Ecto neural progenitor cell (in vitro differentiated cells): ENCODE results near the gene STEAP1.
"Not testable (repeated sequence)": the region's sequence is repeated elsewhere in the genome, so short reads cannot be mapped to it uniquely, and the experiment has no call there.

Experiments used
- DNase-seq: peaks from one replicate; pipeline ENCODE4 v3.0.0-alpha.2; 2018; ENCODE audit warnings: low spot score

STEAP1 gene

GRCh38 chr7:90173127-90173844 is 19.0 kb downstream of the STEAP1 start:
- no peak for DNase-seq

- DNase-seq = no peak
Measured at GRCh38 chr7:90175667-90176066, 21.4 kb downstream of the STEAP1 start.

GRCh38 chr7:90176195-90176594 is 21.9 kb downstream of the STEAP1 start:
- DNase-seq = no peak

- no peak for DNase-seq
Measured at GRCh38 chr7:90178166-90178565, 23.9 kb downstream of the STEAP1 start.

GRCh38 chr7:90178679-90179278 is 24.5 kb downstream of the STEAP1 start:
- DNase-seq = no peak

GRCh38 chr7:90180011-90180585 is 25.8 kb downstream of the STEAP1 start:
- DNase-seq = no peak

GRCh38 chr7:90180649-90181048 is 26.4 kb downstream of the STEAP1 start:
- DNase-seq = no peak

GRCh38 chr7:90181485-90181884 is 27.2 kb downstream of the STEAP1 start:
- DNase-seq = no peak

GRCh38 chr7:90186290-90186689 is 32.0 kb downstream of the STEAP1 start:
- not testable (repeated sequence) for DNase-seq

GRCh38 chr7:90187507-90188050 is 33.3 kb downstream of the STEAP1 start:
- no peak for DNase-seq

- no peak for DNase-seq
Measured at GRCh38 chr7:90188281-90188680, 34.0 kb downstream of the STEAP1 start.

GRCh38 chr7:90190995-90191394 is 36.7 kb downstream of the STEAP1 start:
- DNase-seq = no peak

GRCh38 chr7:90191648-90192047 is 37.4 kb downstream of the STEAP1 start:
- DNase-seq = no peak

- DNase-seq = no peak
Measured at GRCh38 chr7:90192876-90193750, 38.8 kb downstream of the STEAP1 start.

- no peak for DNase-seq
Measured at GRCh38 chr7:90194911-90195809, 40.9 kb downstream of the STEAP1 start.

GRCh38 chr7:90201500-90202195 is 47.4 kb downstream of the STEAP1 start:
- no peak for DNase-seq

- DNase-seq = no peak
Measured at GRCh38 chr7:90207956-90208355, 53.7 kb downstream of the STEAP1 start.

- DNase-seq = no peak
Measured at GRCh38 chr7:90209776-90210175, 55.5 kb downstream of the STEAP1 start.

- no peak for DNase-seq
Measured at GRCh38 chr7:90210475-90210874, 56.2 kb downstream of the STEAP1 start.

GRCh38 chr7:90210981-90211380 is 56.7 kb downstream of the STEAP1 start:
- no peak for DNase-seq
